Astrocyte of the cerebellum (primary cell): Measurements from ENCODE around the gene OR4D11.

Experiments
- DNase-seq: peaks from one replicate; pipeline ENCODE4 v3.0.0-alpha.2; 2011; ENCODE audit warnings: low read depth
- H3K4me3 ChIP-seq: 2 replicates; pipeline ENCODE4 v1.5.1; 2011; ENCODE audit warnings: mild to moderate bottlenecking, low read depth, low read length, moderate library complexity
- CTCF ChIP-seq: IDR thresholded peaks from 2 replicates; pipeline ENCODE4 v1.5.1; 2012; ENCODE audit warnings: low read length, low read depth, moderate library complexity, mild to moderate bottlenecking; ENCODE audit errors: missing control alignments
- in situ Hi-C: cut with HindIII; loops from 2 replicates; pipeline ENCODE4 v1.10.0; 2017; ENCODE audit warnings: low sequenced_read_pairs

The OR4D11 gene

GRCh38 chr11:59503276-59503675 is at the start of gene OR4D11:
Gene OR4D11, plus strand, starts transcription at chr11:59503576. Its CDS starts 0 bp downstream, at chr11:59503576.
- no peak for TF ChIP-seq CTCF
- in situ Hi-C loops = no loop called here
- DNase-seq = no peak
- H3K4me3 ChIP-seq = no peak within 1 kb of the TSS

- no peak for TF ChIP-seq CTCF
- in situ Hi-C loops = no loop called here
Observed at GRCh38 chr11:59456661-59457060, 46.7 kb upstream of the OR4D11 start, which contains the start of gene OR4D6. Gene OR4D6, plus strand, starts transcription at chr11:59456961. Its CDS starts 0 bp downstream, at chr11:59456961.

GRCh38 chr11:59459916-59460315 is 43.5 kb upstream of the OR4D11 start:
- H3K4me3 ChIP-seq = no peak overlapping the region
- no peak for DNase-seq
- TF ChIP-seq CTCF = no peak
- in situ Hi-C loops = no loop called here

More at GRCh38 chr11:59456661-59457060, 46.7 kb upstream of the OR4D11 start, which contains the start of gene OR4D6:
- DNase-seq = no peak
- H3K4me3 ChIP-seq = no peak within 1 kb of the TSS

GRCh38 chr11:59463190-59463641 is 40.2 kb upstream of the OR4D11 start:
- no peak for TF ChIP-seq CTCF
- in situ Hi-C loops = no loop called here
- H3K4me3 ChIP-seq = no peak overlapping the region
- no peak for DNase-seq

- no peak for DNase-seq
- TF ChIP-seq CTCF = no peak
- in situ Hi-C loops = no loop called here
- no peak within 1 kb of the TSS for H3K4me3 ChIP-seq
Observed at GRCh38 chr11:59473015-59473414, 30.4 kb upstream of the OR4D11 start, which contains the start of gene OR4D10. Gene OR4D10, plus strand, starts transcription at chr11:59473315. Its CDS starts 4,115 bp downstream, at chr11:59477430.

GRCh38 chr11:59475176-59475575 is 28.2 kb upstream of the OR4D11 start:
- no peak overlapping the region for H3K4me3 ChIP-seq
- no peak for DNase-seq
- TF ChIP-seq CTCF = no peak
- in situ Hi-C loops = no loop called here

- no peak for DNase-seq
- H3K4me3 ChIP-seq = no peak overlapping the region
- in situ Hi-C loops = no loop called here
- TF ChIP-seq CTCF = no peak
Observed at GRCh38 chr11:59479906-59480305, 23.5 kb upstream of the OR4D11 start.
